Fibroblast of lung (primary cell): ENCODE measurements around the gene PHC2.

ENCODE experiments used
- EZH2 ChIP-seq: IDR thresholded peaks from 2 replicates; pipeline ENCODE4 v1.5.1; 2012; ENCODE audit warnings: low read length, control low read depth, mild to moderate bottlenecking; ENCODE audit errors: missing control alignments
- TF ChIP-seq, protein P1 (sequence below), 2 donors: IDR thresholded peaks in 1 of 2; conservative IDR thresholded peaks in 1 of 2; 1 replicate in 1 of 2; 2 replicates in 1 of 2; pipeline ENCODE4 v1.5.1; 2011 to 2012; ENCODE audit warnings: low read length in 2 of 2, control low read depth in 1 of 2, inconsistent platforms in 1 of 2, low read depth in 1 of 2, mild to moderate bottlenecking in 1 of 2

DNA sequence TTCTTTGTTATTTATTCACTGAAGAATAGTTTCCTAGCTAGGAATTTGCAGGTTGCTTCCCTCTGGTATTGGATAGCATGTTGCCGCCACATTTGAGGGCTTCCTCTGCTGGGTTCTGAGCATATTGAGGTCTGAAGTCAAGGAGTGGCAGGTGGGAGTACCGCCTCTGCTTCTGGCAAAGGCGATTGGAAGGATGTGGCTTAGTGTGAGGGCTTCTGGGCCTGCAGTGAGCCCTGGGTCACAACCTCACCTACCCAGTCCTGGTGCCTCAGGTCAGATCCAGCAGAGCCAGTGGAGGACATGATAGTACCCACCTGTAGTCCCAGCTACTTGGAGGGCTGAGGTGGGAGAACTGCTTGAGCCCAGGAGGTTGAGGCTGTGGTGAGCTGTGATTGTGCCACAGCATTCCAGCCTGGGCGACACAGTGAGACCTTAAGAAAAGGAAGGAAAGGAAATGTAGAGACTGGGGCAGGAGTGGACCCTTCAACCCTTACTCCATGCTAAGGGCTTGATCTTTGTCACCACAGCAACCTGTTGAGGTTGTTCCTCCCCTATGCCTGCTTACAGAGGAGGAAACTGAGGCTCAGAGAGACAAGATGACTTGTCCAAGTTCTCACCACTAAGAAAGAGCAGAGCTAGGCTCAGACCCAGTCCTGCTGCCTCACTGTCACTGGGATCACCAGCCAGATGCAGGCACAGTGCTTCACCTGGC lies 132.8 kb downstream of the PHC2 start:
- TF ChIP-seq, protein P1, sequence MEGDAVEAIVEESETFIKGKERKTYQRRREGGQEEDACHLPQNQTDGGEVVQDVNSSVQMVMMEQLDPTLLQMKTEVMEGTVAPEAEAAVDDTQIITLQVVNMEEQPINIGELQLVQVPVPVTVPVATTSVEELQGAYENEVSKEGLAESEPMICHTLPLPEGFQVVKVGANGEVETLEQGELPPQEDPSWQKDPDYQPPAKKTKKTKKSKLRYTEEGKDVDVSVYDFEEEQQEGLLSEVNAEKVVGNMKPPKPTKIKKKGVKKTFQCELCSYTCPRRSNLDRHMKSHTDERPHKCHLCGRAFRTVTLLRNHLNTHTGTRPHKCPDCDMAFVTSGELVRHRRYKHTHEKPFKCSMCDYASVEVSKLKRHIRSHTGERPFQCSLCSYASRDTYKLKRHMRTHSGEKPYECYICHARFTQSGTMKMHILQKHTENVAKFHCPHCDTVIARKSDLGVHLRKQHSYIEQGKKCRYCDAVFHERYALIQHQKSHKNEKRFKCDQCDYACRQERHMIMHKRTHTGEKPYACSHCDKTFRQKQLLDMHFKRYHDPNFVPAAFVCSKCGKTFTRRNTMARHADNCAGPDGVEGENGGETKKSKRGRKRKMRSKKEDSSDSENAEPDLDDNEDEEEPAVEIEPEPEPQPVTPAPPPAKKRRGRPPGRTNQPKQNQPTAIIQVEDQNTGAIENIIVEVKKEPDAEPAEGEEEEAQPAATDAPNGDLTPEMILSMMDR (conservative IDR thresholded peaks at IDR 0.05 in 1 of 2, IDR thresholded peaks at IDR 0.05 in 1 of 2; ENCODE audit: low read depth in 1 of 2, low read length in 2 of 2): no peak
- TF ChIP-seq EZH2: no peak
